Activated T-cell treated with anti-CD3 and anti-CD28 coated beads, Interleukin-2, amount 50 U/mL, for 48 hours (primary cell): Measurements from ENCODE around the gene UBE2O.
"Not testable (repeated sequence)": the region's sequence is repeated elsewhere in the genome, so short reads cannot be mapped to it uniquely, and the experiment has no call there.

Experiments
- DNase-seq, 2 experiments: peaks; one replicate each; pipeline ENCODE4 v3.0.0-alpha.2; 2020

UBE2O gene

GRCh38 chr17:76367642-76368041 lies 85.3 kb downstream of the UBE2O start:
- DNase-seq, result no peak

DNA sequence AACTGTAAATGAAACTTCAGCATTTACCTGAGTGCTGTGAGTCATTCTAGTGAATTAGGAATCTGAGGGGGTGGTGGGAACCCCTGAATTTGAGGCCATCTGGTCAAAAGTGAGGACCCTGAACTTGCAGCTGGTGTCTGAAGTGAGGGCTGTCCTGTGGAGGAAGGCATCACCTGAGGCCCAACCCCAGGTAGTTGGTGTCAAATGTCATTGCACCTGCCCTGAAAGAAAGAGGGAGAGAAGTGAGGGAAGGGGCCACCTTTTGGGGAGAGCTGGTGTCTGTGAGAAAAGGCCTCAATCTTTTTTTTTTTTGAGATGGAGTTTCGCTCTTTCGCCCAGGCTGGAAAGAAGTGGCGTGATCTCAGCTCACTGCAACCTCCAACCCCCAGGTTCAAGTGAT lies 86.7 kb downstream of the UBE2O start:
- no peak for DNase-seq

DNA sequence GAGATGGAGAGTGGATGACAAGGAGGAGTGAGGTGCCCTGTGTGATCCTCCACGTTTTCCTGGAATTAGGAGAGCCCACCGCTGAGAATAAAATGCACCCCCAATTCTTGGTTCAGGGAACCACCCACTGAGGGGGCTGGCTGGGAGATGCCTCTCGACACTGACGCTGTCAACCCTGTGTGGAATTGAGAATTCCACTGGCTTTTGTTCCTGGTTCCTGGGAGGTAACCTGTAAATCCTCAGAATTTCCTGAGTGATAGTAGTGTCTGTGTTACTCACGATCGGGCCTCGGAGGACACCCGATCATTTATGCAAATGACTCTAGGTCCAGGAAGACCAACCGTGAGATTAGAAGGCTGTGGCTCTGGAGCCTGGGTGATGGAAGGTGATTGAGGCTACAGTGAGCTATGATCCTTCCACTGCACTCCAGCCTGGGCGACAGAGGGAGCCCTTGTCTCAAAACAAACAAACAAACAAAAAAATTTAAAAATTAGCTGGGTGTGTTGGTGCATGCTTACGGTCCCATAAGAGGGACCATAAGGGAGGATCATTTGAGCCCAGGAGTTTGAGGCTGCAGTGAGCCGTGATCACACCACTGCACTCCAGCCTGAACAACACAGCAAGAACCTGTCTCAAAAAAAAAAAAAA lies 87.6 kb downstream of the UBE2O start:
- DNase-seq, result no peak

- DNase-seq, result no peak
These were observed 89.7 kb downstream of the UBE2O start for GRCh38 chr17:76363107-76363842.

DNA sequence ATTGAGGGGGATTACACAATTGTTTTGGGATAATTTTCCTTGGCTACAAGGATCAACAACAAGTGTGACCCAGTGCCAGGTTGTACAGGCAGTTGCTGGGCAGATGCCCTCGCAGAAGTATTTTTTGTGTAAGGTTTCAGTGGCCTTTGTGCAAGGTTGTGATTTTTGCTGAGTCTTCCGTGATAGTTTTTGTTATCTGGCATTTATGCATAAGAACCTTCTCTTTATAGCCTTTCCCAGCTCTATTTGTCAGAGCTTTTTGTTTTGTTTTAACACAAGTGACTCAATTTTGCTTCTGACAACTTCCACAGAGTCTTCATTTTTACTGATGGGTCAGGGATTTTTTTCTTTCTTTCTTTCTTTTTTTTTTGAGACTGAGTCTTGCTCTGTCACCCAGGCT lies 92.5 kb downstream of the UBE2O start:
- no peak for DNase-seq

GRCh38 chr17:76359776-76360175 lies 93.2 kb downstream of the UBE2O start:
- DNase-seq, result not testable (repeated sequence)

DNA sequence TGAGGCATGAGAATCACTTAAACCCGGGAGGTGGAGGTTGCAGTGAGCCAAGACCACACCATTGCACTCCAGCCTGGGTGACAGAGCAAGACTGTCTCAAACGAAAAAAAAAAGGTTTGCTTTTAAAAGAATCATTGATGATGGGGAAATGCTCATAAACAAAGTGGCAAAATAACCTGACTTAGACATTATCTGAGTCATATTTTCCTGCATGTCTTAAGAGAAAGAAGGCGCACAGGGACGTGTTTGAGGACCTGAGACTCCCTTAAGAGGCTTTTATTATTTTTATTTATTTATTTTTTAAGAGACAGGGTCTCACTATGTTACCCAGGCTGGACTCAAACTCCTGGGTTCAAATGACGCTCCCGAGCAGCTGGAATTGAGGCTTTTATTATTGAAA lies 93.6 kb downstream of the UBE2O start:
- no peak for DNase-seq

GRCh38 chr17:76357597-76358158 lies 95.3 kb downstream of the UBE2O start:
- DNase-seq, result no peak

DNA sequence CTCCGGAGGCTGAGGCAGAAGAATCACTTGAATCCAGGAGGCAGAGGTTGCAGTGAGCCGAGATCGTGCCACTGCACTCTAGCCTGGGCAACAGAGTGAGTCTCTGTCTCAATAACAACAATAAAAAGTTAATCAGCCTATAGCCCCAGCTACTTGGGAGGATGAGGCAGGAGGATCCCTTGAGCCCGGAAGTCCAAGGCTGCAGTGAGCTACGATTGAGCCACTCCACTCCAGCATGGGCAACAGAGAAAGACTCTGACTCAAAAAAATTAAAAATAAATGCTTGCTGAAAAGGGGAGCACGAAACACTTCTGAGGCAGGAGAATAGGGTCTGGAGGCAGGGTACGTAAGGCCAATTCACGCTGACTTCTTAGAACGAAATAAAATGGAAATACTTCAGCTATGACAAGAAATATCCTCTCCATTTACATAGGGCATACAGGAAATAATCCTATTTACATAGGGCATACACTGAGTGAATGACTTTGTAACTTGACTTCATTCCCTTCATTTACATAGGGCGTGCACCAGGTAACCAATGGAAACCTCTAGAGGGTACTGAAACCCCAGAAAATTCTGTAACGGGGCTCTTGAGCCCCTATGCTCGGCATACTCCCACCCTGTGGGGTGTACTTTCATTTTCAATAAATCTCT lies 96.0 kb downstream of the UBE2O start:
- no peak for DNase-seq

- DNase-seq, result peak; percentile 25 to 27
These were observed 98.1 kb downstream of the UBE2O start for GRCh38 chr17:76354747-76355310.

GRCh38 chr17:76354317-76354729 lies 98.6 kb downstream of the UBE2O start:
- no peak for DNase-seq

- DNase-seq, result peak; percentile 91 to 93
These were observed 99.2 kb downstream of the UBE2O start, which contains the start of gene PRPSAP1 for GRCh38 chr17:76353599-76354316. TSS of gene PRPSAP1 (minus strand) at chr17:76353916. CDS start at chr17:76353703, 213 bp downstream.

GRCh38 chr17:76353004-76353598 lies 99.9 kb downstream of the UBE2O start:
- peak in 1 of 2 experiments; percentile 43 for DNase-seq

- DNase-seq, result no peak
These were observed 101.4 kb downstream of the UBE2O start for GRCh38 chr17:76351526-76352071.

DNA sequence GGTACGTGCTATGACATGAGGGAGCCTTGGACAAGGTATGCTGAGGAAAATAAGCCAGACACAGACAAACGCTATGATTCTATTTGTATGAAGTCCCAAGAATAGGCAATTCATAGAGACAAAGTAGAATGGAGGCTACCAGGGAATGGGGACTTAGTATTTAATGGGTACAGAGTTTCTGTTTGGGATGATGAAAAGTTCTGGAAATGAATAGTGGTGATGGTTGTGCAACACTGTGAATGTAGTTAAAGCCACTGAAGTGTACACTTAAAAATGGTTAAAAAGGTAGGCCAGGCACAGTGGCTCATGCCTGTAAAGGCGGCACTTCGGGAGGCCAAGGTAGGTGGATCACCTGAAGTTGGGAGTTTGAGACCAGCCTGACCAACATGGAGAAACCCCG lies 102.5 kb downstream of the UBE2O start:
- no peak for DNase-seq

DNA sequence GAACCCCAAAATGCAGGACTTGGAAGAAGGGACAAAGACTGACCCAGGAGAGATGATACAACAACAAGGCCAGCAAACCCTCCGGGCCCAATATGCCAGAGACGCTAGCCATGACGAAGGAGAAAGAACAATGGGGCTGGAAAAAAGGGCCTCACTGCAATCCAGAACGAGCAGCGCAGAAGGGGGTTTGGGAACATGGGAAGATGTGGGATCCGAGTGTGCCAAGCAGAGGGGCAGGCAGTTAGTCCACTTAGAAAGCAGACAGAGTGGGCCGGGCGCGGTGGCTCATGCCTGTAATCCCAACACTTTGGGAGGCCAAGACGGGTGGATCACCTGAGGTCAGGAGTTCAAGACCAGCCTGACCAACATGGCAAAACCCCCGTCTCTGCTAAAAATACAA lies 106.0 kb downstream of the UBE2O start:
- not testable (repeated sequence) for DNase-seq

- DNase-seq, result no peak
These were observed 107.5 kb downstream of the UBE2O start for GRCh38 chr17:76345377-76345974.

DNA sequence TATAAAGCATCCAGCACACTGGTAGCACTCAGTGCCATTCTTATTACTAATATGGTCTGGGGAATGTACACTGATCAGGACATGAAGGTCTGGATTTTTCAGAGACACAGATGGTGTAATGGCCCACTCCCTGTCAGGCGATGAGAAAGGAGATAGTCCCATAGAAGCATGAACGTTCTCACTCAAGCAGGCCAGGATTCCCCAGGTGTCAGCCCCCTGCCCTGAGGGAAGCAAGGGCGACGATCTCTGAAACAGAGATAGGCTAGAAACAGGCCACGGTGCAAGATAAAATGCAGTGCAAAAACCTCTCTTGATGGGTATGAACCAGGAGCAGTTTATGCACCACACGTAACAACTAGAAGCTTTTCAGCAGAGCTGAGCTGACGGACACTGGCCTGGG lies 109.8 kb downstream of the UBE2O start:
- DNase-seq, result no peak

DNA sequence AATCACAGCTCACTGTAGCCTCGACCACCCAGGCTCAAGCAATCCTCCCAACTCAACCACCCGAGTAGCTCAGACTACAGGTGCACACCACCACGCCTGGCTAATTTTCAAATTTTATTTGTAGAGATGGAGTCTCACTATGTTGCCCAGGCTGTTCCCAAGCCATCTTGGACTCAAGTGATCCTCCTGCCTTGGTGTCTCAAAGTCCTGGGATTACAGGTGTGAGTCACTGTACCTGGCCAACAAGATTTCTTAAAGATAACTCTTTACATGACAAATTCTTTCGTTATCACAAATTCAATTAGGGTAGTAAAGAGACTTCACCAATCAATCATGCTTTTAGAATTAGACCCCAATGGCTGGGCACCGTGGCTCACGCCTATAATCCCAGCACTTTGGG lies 111.7 kb downstream of the UBE2O start:
- DNase-seq, result no peak
